ENCODE results near the gene PRKCA. TPM values are rescaled to one million over a fixed set of nuclear protein-coding genes. Genes with fewer than 3 reads are reported as not detected.

PRKCA gene
- total and polyA plus RNA-seq, 9 of the 15 experiments (the other 6 are each of a cell fraction or from before 2014, with no cell fraction given) = 3.2 to 33.0 (median 17.8) TPM

DNA sequence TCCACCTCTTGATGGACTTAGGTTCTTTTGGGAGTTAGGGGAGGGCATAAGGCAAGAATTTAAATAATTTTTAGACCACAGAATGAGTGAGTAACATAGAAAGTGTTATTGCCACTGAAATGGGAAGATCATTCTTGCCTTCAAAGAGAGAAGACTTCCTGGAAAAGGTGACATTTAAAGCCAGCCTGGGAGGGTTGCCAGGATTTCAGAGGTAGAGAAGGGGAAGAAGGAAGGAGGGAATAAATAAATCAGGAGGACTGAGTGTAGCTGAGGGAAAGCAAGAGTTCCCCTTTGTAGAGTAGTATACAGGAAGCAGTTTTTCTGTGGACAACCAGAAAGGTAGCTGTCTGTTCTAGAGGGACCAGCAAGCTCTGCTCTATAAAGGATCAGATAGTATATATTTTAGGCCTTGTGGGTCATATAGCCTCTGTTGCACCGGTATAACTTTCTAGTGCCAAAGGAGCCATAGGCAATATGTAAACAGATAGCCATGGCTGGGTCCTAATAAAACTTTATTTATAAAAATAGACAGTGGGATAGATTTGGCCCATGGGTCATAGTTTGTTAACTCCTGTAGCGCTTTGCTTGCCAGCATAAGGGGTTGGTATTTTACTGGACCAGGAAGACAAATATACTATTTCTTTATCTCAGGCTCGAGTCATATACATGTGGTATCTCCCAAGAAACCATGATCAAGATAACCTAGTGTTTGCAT, 385.3 kb downstream of the PRKCA start:
- Histone ChIP-seq H3K27me3 (ENCODE audit: control insufficient read depth in 2 of 2, insufficient read depth in 2 of 2, low read length in 2 of 2) (no peaks in the 10 kb centered on the region), H3K4me2 (ENCODE audit: insufficient read depth, low read length) (no peak overlapping the region), H3K4me1 (replicated peaks in 1 of 2; ENCODE audit: control insufficient read depth in 2 of 2, insufficient read depth in 2 of 2, low read length in 2 of 2) (no peaks in the 10 kb centered on the region), H3K36me3 (ENCODE audit: control insufficient read depth, insufficient read depth, low read length) (peaks cover 42% of the 10 kb centered on the region; the same call in 2 of the 3 replicates), H4K20me1 (replicated peaks; ENCODE audit: control insufficient read depth, insufficient read depth, low read length) (no peaks in the 10 kb centered on the region), H3K27ac (ENCODE audit: extremely low read depth, low read depth, low read length) (no peak overlapping the region), H3K9me1 (ENCODE audit: control insufficient read depth, insufficient read depth, low read length) (no peaks in the 10 kb centered on the region), H3K79me2 (ENCODE audit: control insufficient read depth, insufficient read depth, low read length) (no peaks in the 10 kb centered on the region), H3K9ac (ENCODE audit: insufficient read depth in 1 of 2, low read depth in 2 of 2, low read length in 2 of 2) (no peak overlapping the region), H3K4me3 (no peak overlapping the region), H2AFZ (ENCODE audit: low read depth, low read length) (no peak overlapping the region), H3K9me3 (replicated peaks; ENCODE audit: control insufficient read depth, insufficient read depth, low read depth, low read length) (no peaks in the 10 kb centered on the region)
- POLR2A ChIA-PET = no interaction called here
- no peak for ATAC-seq
- no peak for FAIRE-seq
- no TSS peak for BruUV-seq (replicated peaks)
- intact Hi-C loops (cut with micrococcal nuclease) (no loop called here), in situ Hi-C loops (cut with MboI) (no loop called here)
- CTCF ChIA-PET (ENCODE audit: low intra/inter-chr PET ratio) = no interaction called here
- DNase-seq (ENCODE audit: extremely low read depth in 1 of 4, low spot score in 3 of 4) = no peak
- TF ChIP-seq, protein P1, sequence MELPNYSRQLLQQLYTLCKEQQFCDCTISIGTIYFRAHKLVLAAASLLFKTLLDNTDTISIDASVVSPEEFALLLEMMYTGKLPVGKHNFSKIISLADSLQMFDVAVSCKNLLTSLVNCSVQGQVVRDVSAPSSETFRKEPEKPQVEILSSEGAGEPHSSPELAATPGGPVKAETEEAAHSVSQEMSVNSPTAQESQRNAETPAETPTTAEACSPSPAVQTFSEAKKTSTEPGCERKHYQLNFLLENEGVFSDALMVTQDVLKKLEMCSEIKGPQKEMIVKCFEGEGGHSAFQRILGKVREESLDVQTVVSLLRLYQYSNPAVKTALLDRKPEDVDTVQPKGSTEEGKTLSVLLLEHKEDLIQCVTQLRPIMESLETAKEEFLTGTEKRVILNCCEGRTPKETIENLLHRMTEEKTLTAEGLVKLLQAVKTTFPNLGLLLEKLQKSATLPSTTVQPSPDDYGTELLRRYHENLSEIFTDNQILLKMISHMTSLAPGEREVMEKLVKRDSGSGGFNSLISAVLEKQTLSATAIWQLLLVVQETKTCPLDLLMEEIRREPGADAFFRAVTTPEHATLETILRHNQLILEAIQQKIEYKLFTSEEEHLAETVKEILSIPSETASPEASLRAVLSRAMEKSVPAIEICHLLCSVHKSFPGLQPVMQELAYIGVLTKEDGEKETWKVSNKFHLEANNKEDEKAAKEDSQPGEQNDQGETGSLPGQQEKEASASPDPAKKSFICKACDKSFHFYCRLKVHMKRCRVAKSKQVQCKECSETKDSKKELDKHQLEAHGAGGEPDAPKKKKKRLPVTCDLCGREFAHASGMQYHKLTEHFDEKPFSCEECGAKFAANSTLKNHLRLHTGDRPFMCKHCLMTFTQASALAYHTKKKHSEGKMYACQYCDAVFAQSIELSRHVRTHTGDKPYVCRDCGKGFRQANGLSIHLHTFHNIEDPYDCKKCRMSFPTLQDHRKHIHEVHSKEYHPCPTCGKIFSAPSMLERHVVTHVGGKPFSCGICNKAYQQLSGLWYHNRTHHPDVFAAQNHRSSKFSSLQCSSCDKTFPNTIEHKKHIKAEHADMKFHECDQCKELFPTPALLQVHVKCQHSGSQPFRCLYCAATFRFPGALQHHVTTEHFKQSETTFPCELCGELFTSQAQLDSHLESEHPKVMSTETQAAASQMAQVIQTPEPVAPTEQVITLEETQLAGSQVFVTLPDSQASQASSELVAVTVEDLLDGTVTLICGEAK (IDR thresholded peaks at IDR 0.05) = peak; percentile 84
- TF ChIP-seq, protein P1 (CRISPR knock-in tag; IDR thresholded peaks at IDR 0.05) = no peak
- TF ChIP-seq ZNF263 (CRISPR knock-in tag; IDR thresholded peaks at IDR 0.05; ENCODE audit: borderline replicate concordance) = no peak
- 82% methylated on average over 3 of the region's 3 CpGs for WGBS (ENCODE audit: insufficient coverage, low coverage, missing lambda C conversion rate)

All from K562 (cell line).